Bronchial epithelial cell (primary cell): ENCODE measurements around the gene PDGFRB. TPM values are rescaled to one million over a fixed set of nuclear protein-coding genes. Genes with fewer than 3 reads are reported as not detected.

Experiments used
- DNase-seq: peaks from one replicate; pipeline ENCODE4 v3.0.0-alpha.2; 2010; ENCODE audit warnings: low read depth
- FAIRE-seq: peaks from 2 replicates; lab custom pipeline; 2011; peaks lifted over from hg19 to GRCh38; lab: Jason Lieb, UNC
- H3K27me3 ChIP-seq: 2 replicates; pipeline ENCODE4 v1.5.1; 2011; ENCODE audit warnings: low read length; ENCODE audit not compliant: control insufficient read depth, insufficient read depth
- H3K36me3 ChIP-seq: 2 replicates; pipeline ENCODE4 v1.5.1; 2011; ENCODE audit warnings: low read length; ENCODE audit not compliant: control insufficient read depth, insufficient read depth
- H3K4me3 ChIP-seq: 2 replicates; pipeline ENCODE4 v1.5.1; 2011; ENCODE audit warnings: mild to moderate bottlenecking, low read depth, low read length, control low read depth
- CTCF ChIP-seq: IDR thresholded peaks from 2 replicates; pipeline ENCODE4 v1.5.1; 2011; ENCODE audit warnings: mild to moderate bottlenecking, moderate library complexity, low read length, control low read depth, inconsistent platforms; ENCODE audit not compliant: insufficient read depth, severe bottlenecking
- total RNA-seq: library from RNA; depleted of rRNA; stranded (reverse); fragments of >200 nt; gene quantifications from 2 replicates; pipeline ENCODE4 v1.2.1, GENCODE V29; 2014

PDGFRB gene
- total RNA-seq, 1 donor from 2014 or later: 1.6 TPM

GRCh38 chr5:150181766-150182545 lies 26.3 kb upstream of the PDGFRB start:
- FAIRE-seq: no peak
- no peaks in the 10 kb centered on the region for H3K27me3 ChIP-seq
- no peak for DNase-seq
- no peaks in the 10 kb centered on the region for H3K36me3 ChIP-seq
- H3K4me3 ChIP-seq: no peak overlapping the region
- TF ChIP-seq CTCF: no peak

GRCh38 chr5:150181027-150181426 lies 25.4 kb upstream of the PDGFRB start:
- H3K27me3 ChIP-seq: no peaks in the 10 kb centered on the region
- no peaks in the 10 kb centered on the region for H3K36me3 ChIP-seq
- H3K4me3 ChIP-seq: no peak overlapping the region
- no peak for FAIRE-seq
- DNase-seq: no peak
- no peak for TF ChIP-seq CTCF

GRCh38 chr5:150180241-150181026 lies 24.8 kb upstream of the PDGFRB start:
- no peak for FAIRE-seq
- DNase-seq: no peak
- H3K36me3 ChIP-seq: no peaks in the 10 kb centered on the region
- H3K27me3 ChIP-seq: no peaks in the 10 kb centered on the region
- TF ChIP-seq CTCF: no peak
- H3K4me3 ChIP-seq: no peak overlapping the region

GRCh38 chr5:150179019-150179620 lies 23.5 kb upstream of the PDGFRB start:
- DNase-seq (no peak), FAIRE-seq (no peak)
- Histone ChIP-seq H3K4me3 (no peak overlapping the region), H3K27me3 (no peaks in the 10 kb centered on the region), H3K36me3 (no peaks in the 10 kb centered on the region)
- TF ChIP-seq CTCF: no peak

GRCh38 chr5:150178262-150178661 lies 22.6 kb upstream of the PDGFRB start:
- H3K27me3 ChIP-seq: no peaks in the 10 kb centered on the region
- H3K4me3 ChIP-seq: no peak overlapping the region
- FAIRE-seq (no peak), DNase-seq (no peak)
- H3K36me3 ChIP-seq: no peaks in the 10 kb centered on the region
- TF ChIP-seq CTCF: no peak
